H9 (cell line): ENCODE data around the gene OR6B1. TPM values are rescaled to one million over a fixed set of nuclear protein-coding genes. Genes with fewer than 3 reads are reported as not detected.

Experiments
- DNase-seq: peaks from one replicate; pipeline ENCODE4 v3.0.0-alpha.2; 2017
- H2AFZ ChIP-seq: one replicate; pipeline ENCODE4 v1.6.1; 2013; ENCODE audit warnings: mild to moderate bottlenecking, low read length, control low read depth, moderate library complexity
- H2AK5ac ChIP-seq: 2 replicates; pipeline ENCODE4 v1.6.1; 2013; ENCODE audit warnings: low read length, control low read depth, mixed read lengths; ENCODE audit not compliant: insufficient read length
- H2BK120ac ChIP-seq: one replicate; pipeline ENCODE4 v1.6.1; 2013; ENCODE audit warnings: low read depth, mild to moderate bottlenecking, low read length, control low read depth, inconsistent platforms; ENCODE audit not compliant: poor library complexity, severe bottlenecking
- H2BK12ac ChIP-seq: 2 replicates; pipeline ENCODE4 v1.6.1; 2013; ENCODE audit warnings: low read length, control low read depth, mixed read lengths, low read depth; ENCODE audit not compliant: insufficient read length
- H2BK15ac ChIP-seq: 2 replicates; pipeline ENCODE4 v1.6.1; 2013; ENCODE audit warnings: low read depth, low read length, control low read depth
- H2BK20ac ChIP-seq: one replicate; pipeline ENCODE4 v1.6.1; 2013; ENCODE audit warnings: low read depth, mild to moderate bottlenecking, low read length, control low read depth, inconsistent platforms; ENCODE audit not compliant: poor library complexity, severe bottlenecking
- H2BK5ac ChIP-seq: 2 replicates; pipeline ENCODE4 v1.6.1; 2013; ENCODE audit warnings: low read length, control low read depth, mixed read lengths; ENCODE audit not compliant: insufficient read length
- H3K14ac ChIP-seq: 2 replicates; pipeline ENCODE4 v1.6.1; 2013; ENCODE audit warnings: low read length, control low read depth; ENCODE audit not compliant: insufficient read depth
- H3K18ac ChIP-seq: 2 replicates; pipeline ENCODE4 v1.6.1; 2013; ENCODE audit warnings: low read depth, mild to moderate bottlenecking, mixed read lengths, low read length, control low read depth; ENCODE audit not compliant: insufficient read length
- H3K23ac ChIP-seq: 2 replicates; pipeline ENCODE4 v1.6.1; 2013; ENCODE audit warnings: low read length, control low read depth, mixed read lengths, low read depth; ENCODE audit not compliant: insufficient read length
- H3K23me2 ChIP-seq: 2 replicates; pipeline ENCODE4 v1.6.1; 2013; ENCODE audit warnings: low read depth, mild to moderate bottlenecking, mixed read lengths, low read length, control low read depth; ENCODE audit not compliant: insufficient read length, poor library complexity, severe bottlenecking
- H3K27ac ChIP-seq: 2 replicates; pipeline ENCODE4 v1.5.1; 2013; ENCODE audit warnings: low read length, control low read depth, mixed read lengths, low read depth; ENCODE audit not compliant: insufficient read length
- H3K27me3 ChIP-seq: 2 replicates; pipeline ENCODE4 v1.6.1; 2013; ENCODE audit warnings: low read length, control low read depth, inconsistent platforms; ENCODE audit not compliant: insufficient read depth
- H3K4ac ChIP-seq: 2 replicates; pipeline ENCODE4 v1.6.1; 2013; ENCODE audit warnings: low read depth, mild to moderate bottlenecking, control low read depth, inconsistent platforms, low read length, moderate library complexity
- H3K4me1 ChIP-seq: 2 replicates; pipeline ENCODE4 v1.6.1; 2013; ENCODE audit warnings: low read length, control low read depth, inconsistent platforms; ENCODE audit not compliant: insufficient read depth
- H3K4me2 ChIP-seq: 2 replicates; pipeline ENCODE4 v1.6.1; 2013; ENCODE audit warnings: low read length, control low read depth, mixed read lengths; ENCODE audit not compliant: insufficient read length, insufficient read depth
- H3K56ac ChIP-seq: 2 replicates; pipeline ENCODE4 v1.6.1; 2013; ENCODE audit warnings: low read depth, mild to moderate bottlenecking, mixed read lengths, low read length, control low read depth; ENCODE audit not compliant: insufficient read length
- H3K79me1 ChIP-seq: 2 replicates; pipeline ENCODE4 v1.6.1; 2013; ENCODE audit warnings: low read depth, mild to moderate bottlenecking, moderate library complexity, low read length, control low read depth, inconsistent platforms; ENCODE audit not compliant: insufficient read depth, poor library complexity, severe bottlenecking
- H3K79me2 ChIP-seq: 2 replicates; pipeline ENCODE4 v1.6.1; 2013; ENCODE audit warnings: low read length, control low read depth, inconsistent platforms; ENCODE audit not compliant: insufficient read depth
- H3K9ac ChIP-seq: 2 replicates; pipeline ENCODE4 v1.6.1; 2013; ENCODE audit warnings: low read length, control low read depth, mixed read lengths; ENCODE audit not compliant: insufficient read length; ENCODE audit errors: extremely low read depth
- H3K9me3 ChIP-seq: one replicate; pipeline ENCODE4 v1.6.1; 2013; ENCODE audit warnings: low read depth, low read length, inconsistent platforms; ENCODE audit not compliant: control insufficient read depth
- H3T11ph ChIP-seq: one replicate; pipeline ENCODE4 v1.6.1; 2013; ENCODE audit warnings: mild to moderate bottlenecking, low read length, control low read depth, inconsistent platforms
- H4K20me1 ChIP-seq: one replicate; pipeline ENCODE4 v1.6.1; 2013; ENCODE audit not compliant: control insufficient read depth, insufficient read length, insufficient read depth
- H4K5ac ChIP-seq: 2 replicates; pipeline ENCODE4 v1.6.1; 2013; ENCODE audit warnings: low read depth, mild to moderate bottlenecking, mixed read lengths, low read length, control low read depth; ENCODE audit not compliant: insufficient read length
- H4K8ac ChIP-seq: replicated peaks from 2 replicates; pipeline ENCODE4 v1.6.1; 2013; ENCODE audit warnings: low read length, control low read depth, mixed read lengths, low read depth; ENCODE audit not compliant: insufficient read length
- H4K91ac ChIP-seq: 2 replicates; pipeline ENCODE4 v1.6.1; 2013; ENCODE audit warnings: low read depth, mild to moderate bottlenecking, moderate library complexity, mixed read lengths, low read length, control low read depth; ENCODE audit not compliant: insufficient read length
- H3K27ac Mint-ChIP-seq, 3 experiments: 2 replicates in 2 of 3; 3 replicates in 1 of 3; pipeline ENCODE4 v1.8.0; 2020 to 2021; ENCODE audit warnings: mixed read lengths in 3 of 3, mild to moderate bottlenecking in 1 of 3, moderate library complexity in 1 of 3
- H3K27me3 Mint-ChIP-seq: 2 replicates; pipeline ENCODE4 v1.8.0; 2021; ENCODE audit warnings: low read depth, mild to moderate bottlenecking, moderate library complexity, mixed read lengths
- H3K36me3 Mint-ChIP-seq, 3 experiments: 2 replicates in 2 of 3; 3 replicates in 1 of 3; pipeline ENCODE4 v1.8.0; 2020 to 2021; ENCODE audit warnings: low read depth in 3 of 3, mixed read lengths in 3 of 3; ENCODE audit not compliant: insufficient read depth in 1 of 3
- H3K4me1 Mint-ChIP-seq, 2 experiments: 2 replicates each; pipeline ENCODE4 v1.8.0; 2020; ENCODE audit warnings: mixed read lengths in 2 of 2
- H3K4me3 Mint-ChIP-seq, 2 experiments: 2 replicates in 1 of 2; 3 replicates in 1 of 2; pipeline ENCODE4 v1.8.0; 2020 to 2021; ENCODE audit warnings: mild to moderate bottlenecking in 2 of 2, mixed read lengths in 2 of 2, moderate library complexity in 1 of 2
- H3K9me3 Mint-ChIP-seq, 2 experiments: 2 replicates in 1 of 2; 3 replicates in 1 of 2; pipeline ENCODE4 v1.8.0; 2020; ENCODE audit warnings: mild to moderate bottlenecking in 2 of 2, mixed read lengths in 2 of 2, moderate library complexity in 1 of 2
- CTCF ChIP-seq: fragments of 200-600 bp; sonication (generic); conservative IDR thresholded peaks from 3 replicates; pipeline ENCODE4 v1.8.0; 2021; ENCODE audit warnings: antibody characterized with exemption, mild to moderate bottlenecking
- WGBS: extraction: QIAGEN DNeasy Blood & Tissue Kit; methylation state at CpG from one replicate; pipeline ENCODE4 v1.1.7; 2013; ENCODE audit warnings: missing lambda C conversion rate, low lambda C conversion rate, mixed read lengths; ENCODE audit not compliant: insufficient read length; ENCODE audit errors: extremely low coverage; 5-methylcytosine and 5-hydroxymethylcytosine counted together
- total RNA-seq: library from RNA; stranded (reverse); gene quantifications from 2 replicates; pipeline ENCODE4 v1.2.1, GENCODE V29; 2021

OR6B1 gene
- total RNA-seq, 1 experiment from 2014 or later, result not detected

GRCh38 chr7:144038887-144039286 is 38.8 kb downstream of the OR6B1 start:
- Histone ChIP-seq H3K79me1 (no peaks in the 10 kb centered on the region), H3K4ac (no peak overlapping the region), H3K56ac (no peak overlapping the region), H2BK20ac (no peak overlapping the region), H3K9ac (no peak overlapping the region), H2BK120ac (no peak overlapping the region), H3K27me3 (no peaks in the 10 kb centered on the region), H2AFZ (no peak overlapping the region), H2BK5ac (no peak overlapping the region), H3K18ac (no peak overlapping the region), H3K79me2 (no peaks in the 10 kb centered on the region), H3K27ac (no peak overlapping the region), H3K23me2 (no peaks in the 10 kb centered on the region), H4K8ac (no peak overlapping the region), H3K14ac (no peak overlapping the region), H3K9me3 (no peaks in the 10 kb centered on the region), H4K91ac (no peak overlapping the region), H3K4me2 (no peak overlapping the region), H4K5ac (no peak overlapping the region), H3K4me1 (no peaks in the 10 kb centered on the region), H3T11ph (no peak overlapping the region), H2BK12ac (no peak overlapping the region), H2AK5ac (no peak overlapping the region), H2BK15ac (no peak overlapping the region), H4K20me1 (no peaks in the 10 kb centered on the region), H3K23ac (no peak overlapping the region)
- H3K27ac Mint-ChIP-seq, result no peak overlapping the region
- DNase-seq, result no peak
- no peaks in the 10 kb centered on the region for H3K4me1 Mint-ChIP-seq
- H3K4me3 Mint-ChIP-seq, result no peak overlapping the region
- no CpG with 5 or more reads among the region's 4 CpGs for WGBS
- no peaks in the 10 kb centered on the region for H3K36me3 Mint-ChIP-seq
- no peaks in the 10 kb centered on the region for H3K27me3 Mint-ChIP-seq
- no peaks in the 10 kb centered on the region for H3K9me3 Mint-ChIP-seq
- no peak for TF ChIP-seq CTCF
